Panc1 (cell line): ENCODE results near the gene MEGF9. TPM values are rescaled to one million over a fixed set of nuclear protein-coding genes. Genes with fewer than 3 reads are reported as not detected.

ENCODE experiments used
- ATAC-seq: fragments of 200-7000 bp; cut with Tn5 transposase; 2 replicates; pipeline ENCODE4 v1.9.1; 2020; ENCODE audit warnings: mild to moderate bottlenecking, moderate library complexity
- BruUV-seq: library from RNA; stranded (reverse); fragments of 400-500 nt; replicated peaks from 2 replicates; lab custom pipeline; 2021; lab: Mats Ljungman, UMichigan
- CTCF ChIA-PET: fragments of 300-600 bp; sonication (Branson Sonifier 250); formaldehyde crosslinking; loops from one replicate; lab custom pipeline; 2022; ENCODE audit warnings: antibody characterized with exemption; lab: Charles Lee
- POLR2A ChIA-PET: fragments of 300-600 bp; sonication (Branson Sonifier 250); formaldehyde crosslinking; loops from one replicate; lab custom pipeline; 2022; ENCODE audit warnings: antibody characterized with exemption; lab: Charles Lee
- DNase-seq: peaks from one replicate; pipeline ENCODE4 v3.0.0-alpha.2; 2010; ENCODE audit warnings: low read depth, low spot score
- H3K27ac ChIP-seq: 2 replicates; pipeline ENCODE4 v1.5.1; 2011; ENCODE audit warnings: mild to moderate bottlenecking, low read length, inconsistent platforms
- H3K27me3 ChIP-seq: fragments of 200-500 bp; sonication (Bioruptor generic); 2 replicates; pipeline ENCODE4 v1.6.0; 2014; ENCODE audit warnings: low read length, inconsistent platforms; ENCODE audit not compliant: control insufficient read depth, insufficient read depth
- H3K36me3 ChIP-seq: fragments of 200-500 bp; sonication (Bioruptor generic); 2 replicates; pipeline ENCODE4 v1.5.1; 2014; ENCODE audit warnings: inconsistent platforms, mild to moderate bottlenecking, low read length, moderate library complexity; ENCODE audit not compliant: control insufficient read depth, insufficient read depth
- H3K4me1 ChIP-seq: 2 replicates; pipeline ENCODE4 v1.5.1; 2011; ENCODE audit warnings: inconsistent platforms, mild to moderate bottlenecking, low read length, moderate library complexity; ENCODE audit not compliant: control insufficient read depth, insufficient read depth
- H3K4me3 ChIP-seq, 2 experiments: 2 replicates each; pipeline ENCODE4 v1.5.1; 2011 to 2012; ENCODE audit warnings: low read depth in 2 of 2, low read length in 2 of 2, mild to moderate bottlenecking in 2 of 2, inconsistent platforms in 1 of 2, moderate library complexity in 1 of 2
- H3K9me3 ChIP-seq: fragments of 200-500 bp; sonication (Bioruptor generic); 2 replicates; pipeline ENCODE4 v1.5.1; 2014; ENCODE audit warnings: low read depth, mild to moderate bottlenecking, inconsistent platforms, low read length, moderate library complexity; ENCODE audit not compliant: control insufficient read depth, insufficient read depth
- CTCF ChIP-seq: fragments of 450-650 bp; IDR thresholded peaks from 2 replicates; pipeline ENCODE4 v1.5.1; 2017; ENCODE audit warnings: mild to moderate bottlenecking
- POLR2AphosphoS5 ChIP-seq: IDR thresholded peaks from 2 replicates; pipeline ENCODE4 v1.6.1; 2012; ENCODE audit warnings: mild to moderate bottlenecking, low read depth, low read length, moderate library complexity
- SIN3A ChIP-seq: IDR thresholded peaks from 2 replicates; pipeline ENCODE4 v1.6.1; 2012; ENCODE audit warnings: low read depth, mild to moderate bottlenecking, low read length, moderate library complexity, borderline replicate concordance; ENCODE audit not compliant: insufficient read depth
- TCF7L2 ChIP-seq: IDR thresholded peaks from 2 replicates; pipeline ENCODE4 v1.6.1; 2011; ENCODE audit warnings: mild to moderate bottlenecking, low read depth, low read length, inconsistent platforms
- in situ Hi-C: cut with HindIII; loops from 2 replicates; pipeline ENCODE4 v1.10.0; 2016; ENCODE audit warnings: low sequenced_read_pairs, low pct_unique_long_range_greater_than_20kb
- intact Hi-C: fragments of 100-400 bp; cut with micrococcal nuclease; formaldehyde crosslinking; loops from one replicate; pipeline ENCODE4 v1.10.0; 2022; ENCODE audit not compliant: unreplicated experiment
- total RNA-seq: library from RNA; stranded (reverse); gene quantifications from one replicate; pipeline ENCODE4 v1.2.1, GENCODE V29; 2021; ENCODE audit not compliant: unreplicated experiment
- TF ChIP-seq, protein P1 (sequence below), 2 experiments: IDR thresholded peaks; 2 replicates each; pipeline ENCODE4 v1.6.1; 2011 to 2012; ENCODE audit warnings: low read depth in 2 of 2, control low read depth in 1 of 2, low read length in 1 of 2, mild to moderate bottlenecking in 1 of 2, moderate library complexity in 1 of 2; ENCODE audit not compliant: insufficient read depth in 1 of 2

MEGF9 gene
- total RNA-seq, 1 experiment from 2014 or later: 6.3 TPM

GRCh38 chr9:120593955-120594277 is 120.4 kb downstream of the MEGF9 start:
- TF ChIP-seq, protein P1, sequence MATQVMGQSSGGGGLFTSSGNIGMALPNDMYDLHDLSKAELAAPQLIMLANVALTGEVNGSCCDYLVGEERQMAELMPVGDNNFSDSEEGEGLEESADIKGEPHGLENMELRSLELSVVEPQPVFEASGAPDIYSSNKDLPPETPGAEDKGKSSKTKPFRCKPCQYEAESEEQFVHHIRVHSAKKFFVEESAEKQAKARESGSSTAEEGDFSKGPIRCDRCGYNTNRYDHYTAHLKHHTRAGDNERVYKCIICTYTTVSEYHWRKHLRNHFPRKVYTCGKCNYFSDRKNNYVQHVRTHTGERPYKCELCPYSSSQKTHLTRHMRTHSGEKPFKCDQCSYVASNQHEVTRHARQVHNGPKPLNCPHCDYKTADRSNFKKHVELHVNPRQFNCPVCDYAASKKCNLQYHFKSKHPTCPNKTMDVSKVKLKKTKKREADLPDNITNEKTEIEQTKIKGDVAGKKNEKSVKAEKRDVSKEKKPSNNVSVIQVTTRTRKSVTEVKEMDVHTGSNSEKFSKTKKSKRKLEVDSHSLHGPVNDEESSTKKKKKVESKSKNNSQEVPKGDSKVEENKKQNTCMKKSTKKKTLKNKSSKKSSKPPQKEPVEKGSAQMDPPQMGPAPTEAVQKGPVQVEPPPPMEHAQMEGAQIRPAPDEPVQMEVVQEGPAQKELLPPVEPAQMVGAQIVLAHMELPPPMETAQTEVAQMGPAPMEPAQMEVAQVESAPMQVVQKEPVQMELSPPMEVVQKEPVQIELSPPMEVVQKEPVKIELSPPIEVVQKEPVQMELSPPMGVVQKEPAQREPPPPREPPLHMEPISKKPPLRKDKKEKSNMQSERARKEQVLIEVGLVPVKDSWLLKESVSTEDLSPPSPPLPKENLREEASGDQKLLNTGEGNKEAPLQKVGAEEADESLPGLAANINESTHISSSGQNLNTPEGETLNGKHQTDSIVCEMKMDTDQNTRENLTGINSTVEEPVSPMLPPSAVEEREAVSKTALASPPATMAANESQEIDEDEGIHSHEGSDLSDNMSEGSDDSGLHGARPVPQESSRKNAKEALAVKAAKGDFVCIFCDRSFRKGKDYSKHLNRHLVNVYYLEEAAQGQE (IDR thresholded peaks at IDR 0.05; ENCODE audit: insufficient read depth in 1 of 2, low read depth in 2 of 2, low read length in 1 of 2): no peak
- no peak for TF ChIP-seq POLR2AphosphoS5
- POLR2A ChIA-PET: no interaction called here
- no TSS peak for BruUV-seq

DNA sequence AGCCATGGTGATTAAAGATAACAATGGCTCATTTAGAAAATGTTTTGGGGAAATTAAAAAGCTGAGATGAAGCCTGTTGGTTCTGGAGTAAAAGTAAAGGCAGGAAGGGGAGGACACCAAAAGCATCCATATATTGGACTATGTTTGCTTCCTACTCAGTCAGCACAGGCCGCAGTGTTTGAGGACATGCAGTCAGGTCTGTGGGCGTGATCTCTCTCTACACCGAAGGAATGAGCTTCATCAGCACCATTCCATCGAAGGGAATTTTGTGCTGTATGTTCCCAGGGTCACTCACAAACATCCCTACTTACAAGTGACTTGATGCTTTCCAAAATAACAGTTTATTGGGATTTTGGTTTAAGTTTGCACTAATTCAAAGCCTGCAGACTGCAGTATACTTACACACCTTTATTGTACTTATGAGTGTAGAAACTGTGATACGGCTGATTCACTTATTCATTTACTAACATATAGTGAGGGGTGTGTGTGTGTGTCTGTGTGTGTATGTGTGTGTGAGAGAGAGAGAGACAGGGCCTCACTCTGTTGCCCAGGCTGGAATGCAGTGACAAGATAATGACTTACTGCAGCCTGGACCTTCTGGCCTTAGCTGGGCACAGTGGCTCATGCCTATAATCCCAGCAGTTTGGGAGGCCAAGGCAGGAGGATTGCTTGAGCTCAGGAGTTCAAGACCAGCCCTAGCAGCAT is 120.9 kb downstream of the MEGF9 start:
- POLR2A ChIA-PET: no interaction called here
- no peak for DNase-seq

More at GRCh38 chr9:120593955-120594277, 120.4 kb downstream of the MEGF9 start:
- intact Hi-C loops (no loop called here), in situ Hi-C loops (no loop called here)
- CTCF ChIA-PET: no interaction called here
- no peaks in the 10 kb centered on the region for H3K9me3 ChIP-seq
- no peaks in the 10 kb centered on the region for H3K36me3 ChIP-seq
- no peaks in the 10 kb centered on the region for H3K27me3 ChIP-seq
- H3K4me1 ChIP-seq: no peaks in the 10 kb centered on the region
- H3K4me3 ChIP-seq: no peak overlapping the region
- DNase-seq (no peak), ATAC-seq (no peak)
- H3K27ac ChIP-seq: no peak overlapping the region

More for the DNA sequence above, 120.9 kb downstream of the MEGF9 start:
- TF ChIP-seq POLR2AphosphoS5 (no peak), TCF7L2 (no peak), CTCF (no peak), SIN3A (no peak)
- TF ChIP-seq, protein P1 (IDR thresholded peaks at IDR 0.05; ENCODE audit: insufficient read depth in 1 of 2, low read depth in 2 of 2, low read length in 1 of 2): no peak
- CTCF ChIA-PET: no interaction called here
- Histone ChIP-seq H3K27ac (no peak overlapping the region), H3K4me1 (no peaks in the 10 kb centered on the region), H3K36me3 (no peaks in the 10 kb centered on the region), H3K27me3 (no peaks in the 10 kb centered on the region), H3K9me3 (no peaks in the 10 kb centered on the region), H3K4me3 (no peak overlapping the region)
- in situ Hi-C loops (no loop called here), intact Hi-C loops (no loop called here)
- no peak for ATAC-seq
- no TSS peak for BruUV-seq
